GM11168 (cell line): Measurements from ENCODE around the gene HELZ2.

ENCODE experiments used
- in situ Hi-C: fragments of 300-500 bp; cut with MboI; formaldehyde crosslinking; loops from one replicate; pipeline ENCODE4 v1.12.0; 2022; ENCODE audit warnings: low sequenced_read_pairs; ENCODE audit not compliant: unreplicated experiment

The HELZ2 gene

GRCh38 chr20:63553251-63553932 is 20.6 kb downstream of the HELZ2 start:
- in situ Hi-C loops: loop anchor here (10.0 kb wide), 1 partner anchor 301 kb away; no protein-coding TSS in a partner anchor

GRCh38 chr20:63552481-63553249 is 21.4 kb downstream of the HELZ2 start:
- in situ Hi-C loops: loop anchor here (10.0 kb wide), 1 partner anchor 302 kb away; no protein-coding TSS in a partner anchor

GRCh38 chr20:63551068-63551467 is 23.0 kb downstream of the HELZ2 start:
- in situ Hi-C loops: loop anchor here (10.0 kb wide), 1 partner anchor 304 kb away; no protein-coding TSS in a partner anchor

- in situ Hi-C loops: loop anchor here (10.0 kb wide), 1 partner anchor 305 kb away; no protein-coding TSS in a partner anchor
These were observed 24.3 kb downstream of the HELZ2 start for GRCh38 chr20:63549679-63550282.

- in situ Hi-C loops: no loop called here
These were observed 25.0 kb downstream of the HELZ2 start for GRCh38 chr20:63549019-63549418.

GRCh38 chr20:63548542-63548941 is 25.5 kb downstream of the HELZ2 start:
- in situ Hi-C loops: no loop called here

- in situ Hi-C loops: no loop called here
These were observed 26.1 kb downstream of the HELZ2 start, which contains the start of gene SRMS for GRCh38 chr20:63547725-63548480. SRMS (minus strand) TSS chr20:63547749; CDS start chr20:63547463, 286 bp downstream.

- in situ Hi-C loops: no loop called here
These were observed 26.9 kb downstream of the HELZ2 start for GRCh38 chr20:63546956-63547724.

- in situ Hi-C loops: no loop called here
These were observed 27.6 kb downstream of the HELZ2 start for GRCh38 chr20:63546256-63546955.

GRCh38 chr20:63545814-63546213 is 28.2 kb downstream of the HELZ2 start:
- in situ Hi-C loops: no loop called here

- in situ Hi-C loops: no loop called here
These were observed 29.0 kb downstream of the HELZ2 start for GRCh38 chr20:63544958-63545516.

GRCh38 chr20:63544241-63544957 is 29.6 kb downstream of the HELZ2 start:
- in situ Hi-C loops: no loop called here

- in situ Hi-C loops: no loop called here
These were observed 30.3 kb downstream of the HELZ2 start for GRCh38 chr20:63543733-63544132.

- in situ Hi-C loops: no loop called here
These were observed 30.9 kb downstream of the HELZ2 start for GRCh38 chr20:63543131-63543530.

GRCh38 chr20:63542696-63543095 is 31.3 kb downstream of the HELZ2 start:
- in situ Hi-C loops: no loop called here

- in situ Hi-C loops: no loop called here
These were observed 31.9 kb downstream of the HELZ2 start for GRCh38 chr20:63542031-63542559.

GRCh38 chr20:63541371-63541770 is 32.7 kb downstream of the HELZ2 start:
- in situ Hi-C loops: no loop called here
